B cell (primary cell): Measurements from ENCODE around the gene COL4A6. TPM values are rescaled to one million over a fixed set of nuclear protein-coding genes. Genes with fewer than 3 reads are reported as not detected.

Experiments used
- ATAC-seq: fragments of 200-7000 bp; cut with Tn5 transposase; one replicate; pipeline ENCODE4 v1.10.0; 2021; ENCODE audit warnings: low read depth, mild to moderate bottlenecking, moderate number of reproducible peaks, moderate library complexity
- CTCF ChIA-PET: fragments of 350-600 bp; sonication (Branson Sonifier 250); formaldehyde crosslinking; loops from one replicate; lab custom pipeline; 2021; ENCODE audit warnings: antibody characterized with exemption, inconsistent platforms; lab: Charles Lee
- POLR2A ChIA-PET: fragments of 350-600 bp; sonication (Branson Sonifier 250); formaldehyde crosslinking; loops from one replicate; lab custom pipeline; 2021; ENCODE audit warnings: antibody characterized with exemption; lab: Charles Lee
- DNase-seq: peaks from one replicate; pipeline ENCODE4 v3.0.0; 2013
- H2AFZ ChIP-seq: 2 replicates; pipeline ENCODE4 v1.6.1; 2012; ENCODE audit warnings: mild to moderate bottlenecking, low read depth, low read length; ENCODE audit not compliant: insufficient read depth, poor library complexity, severe bottlenecking
- H3K27ac ChIP-seq, 2 donors: 1 replicate in 1 of 2; 2 replicates in 1 of 2; pipeline ENCODE4 v1.5.1; 2012 to 2013; ENCODE audit warnings: low read length in 2 of 2, mild to moderate bottlenecking in 2 of 2, moderate library complexity in 1 of 2
- H3K27me3 ChIP-seq, 4 experiments: fragments of 200-600 bp in 1 of 4; sonication (generic) in 1 of 4; replicated peaks in 1 of 4; 1 replicate in 2 of 4; 2 replicates in 2 of 4; pipeline versions ENCODE4 v1.6.1 to v1.7.0; 2013 to 2016; ENCODE audit warnings: low read length in 3 of 4, mild to moderate bottlenecking in 2 of 4, mixed read lengths in 1 of 4, moderate library complexity in 1 of 4; ENCODE audit not compliant: insufficient read depth in 4 of 4, control insufficient read depth in 3 of 4; ENCODE audit errors: control extremely low read depth in 1 of 4
- H3K36me3 ChIP-seq, 2 experiments: replicated peaks in 1 of 2; 1 replicate in 1 of 2; 2 replicates in 1 of 2; pipeline versions ENCODE4 v1.6.1 to v1.7.1; 2013; ENCODE audit warnings: low read length in 1 of 2; ENCODE audit not compliant: insufficient read depth in 2 of 2, control insufficient read depth in 1 of 2; ENCODE audit errors: control extremely low read depth in 1 of 2, extremely low read depth in 1 of 2
- H3K4me1 ChIP-seq, 2 donors: fragments of 200-600 bp in 1 of 2; sonication (generic) in 1 of 2; 1 replicate in 1 of 2; 2 replicates in 1 of 2; pipeline versions ENCODE4 v1.5.1 to v1.6.1; 2013 to 2017; ENCODE audit warnings: low read length in 2 of 2; ENCODE audit not compliant: control insufficient read depth in 2 of 2, insufficient read depth in 2 of 2
- H3K4me2 ChIP-seq: replicated peaks from 2 replicates; pipeline ENCODE3; 2012; ENCODE audit warnings: mild to moderate bottlenecking, low read depth, low read length; ENCODE audit not compliant: poor library complexity, severe bottlenecking
- H3K4me3 ChIP-seq, 5 experiments: fragments of 200-600 bp in 1 of 5; sonication (generic) in 1 of 5; 1 replicate in 3 of 5; 2 replicates in 2 of 5; pipeline versions ENCODE4 v1.5.1 to v1.7.0; 2011 to 2016; ENCODE audit warnings: low read length in 4 of 5, mild to moderate bottlenecking in 4 of 5, low read depth in 2 of 5, control low read depth in 1 of 5, moderate library complexity in 1 of 5; ENCODE audit not compliant: insufficient read depth in 1 of 5; ENCODE audit errors: control extremely low read depth in 1 of 5, extremely low read depth in 1 of 5
- H3K79me2 ChIP-seq: fragments of 200-600 bp; sonication (generic); one replicate; pipeline ENCODE4 v1.6.0; 2016; ENCODE audit warnings: low read length; ENCODE audit not compliant: control insufficient read depth, insufficient read depth
- H3K9ac ChIP-seq: fragments of 200-600 bp; sonication (generic); 2 replicates; pipeline ENCODE4 v1.6.1; 2017; ENCODE audit warnings: mild to moderate bottlenecking, low read length, moderate library complexity
- H3K9me3 ChIP-seq, 3 donors: one replicate each; pipeline versions ENCODE4 v1.6.1 to v1.7.1; 2013; ENCODE audit warnings: low read length in 2 of 3; ENCODE audit not compliant: control insufficient read depth in 2 of 3, insufficient read depth in 1 of 3; ENCODE audit errors: control extremely low read depth in 1 of 3
- H4K20me1 ChIP-seq: 2 replicates; pipeline ENCODE4 v1.6.0; 2012; ENCODE audit warnings: mild to moderate bottlenecking, low read length; ENCODE audit not compliant: insufficient read depth, control insufficient read depth, poor library complexity, severe bottlenecking
- H3K27ac Mint-ChIP-seq: one replicate; pipeline ENCODE4 v1.8.0; 2021; ENCODE audit warnings: mixed read lengths
- H3K27me3 Mint-ChIP-seq: one replicate; pipeline ENCODE4 v1.8.0; 2021; ENCODE audit warnings: mixed read lengths
- H3K4me1 Mint-ChIP-seq: one replicate; pipeline ENCODE4 v1.8.0; 2021; ENCODE audit warnings: mixed read lengths
- H3K4me3 Mint-ChIP-seq: one replicate; pipeline ENCODE4 v1.8.0; 2021; ENCODE audit warnings: mixed read lengths
- H3K9me3 Mint-ChIP-seq: one replicate; pipeline ENCODE4 v1.8.0; 2022; ENCODE audit warnings: mixed read lengths; ENCODE audit not compliant: insufficient read depth
- CTCF ChIP-seq: fragments of 200-600 bp; IDR thresholded peaks from one replicate; pipeline ENCODE4 v1.8.0; 2022; ENCODE audit warnings: antibody characterized with exemption, mild to moderate bottlenecking
- EZH2 ChIP-seq: IDR thresholded peaks from 2 replicates; pipeline ENCODE4 v1.6.1; 2012; ENCODE audit warnings: borderline replicate concordance, low read depth, mild to moderate bottlenecking, moderate library complexity, low read length; ENCODE audit not compliant: insufficient read depth, poor library complexity, severe bottlenecking
- WGBS: methylation state at CpG from one replicate; pipeline ENCODE4 v1.1.5; 2013; ENCODE audit warnings: missing lambda C conversion rate; ENCODE audit not compliant: insufficient coverage; 5-methylcytosine and 5-hydroxymethylcytosine counted together
- intact Hi-C: fragments of 100-400 bp; cut with micrococcal nuclease; formaldehyde crosslinking; loops from one replicate; pipeline ENCODE4 v1.10.0; 2022
- polyA plus RNA-seq: library from polyadenylated mRNA; depleted of rRNA; stranded (reverse); fragments of >200 nt; gene quantifications from 2 replicates; pipeline ENCODE4 v1.2.3, GENCODE V29; 2012
- total RNA-seq, 2 donors: library from RNA; stranded (reverse); fragments of 120-200 nt in 1 of 2; gene quantifications; 1 replicate in 1 of 2; 2 replicates in 1 of 2; pipeline versions ENCODE4 v1.2.3 to v1.2.4, GENCODE V29; 2013 to 2022

COL4A6 gene
- total and polyA plus RNA-seq, 2 donors (not counting 1 experiment from before 2014, with no cell fraction given) = not detected

- no peak for DNase-seq
- Histone ChIP-seq H3K79me2 (no peaks in the 10 kb centered on the region), H3K9me3 (no peaks in the 10 kb centered on the region), H3K27ac (no peak overlapping the region), H3K36me3 (peaks cover 0 to 11% of the 10 kb centered on the region in 2 experiments), H3K4me1 (no peaks in the 10 kb centered on the region), H2AFZ (no peak overlapping the region), H3K4me3 (no peak overlapping the region), H3K4me2 (no peak overlapping the region), H3K9ac (no peak overlapping the region), H4K20me1 (no peaks in the 10 kb centered on the region), H3K27me3 (no peaks in the 10 kb centered on the region)
- CTCF ChIA-PET = no interaction called here
- Mint-ChIP-seq H3K27me3 (no peaks in the 10 kb centered on the region), H3K9me3 (no peaks in the 10 kb centered on the region), H3K4me3 (no peak overlapping the region), H3K27ac (no peak overlapping the region), H3K4me1 (no peaks in the 10 kb centered on the region)
- TF ChIP-seq CTCF = no peak
- TF ChIP-seq EZH2 = no peak
- ATAC-seq = no peak
- intact Hi-C loops = no loop called here
- POLR2A ChIA-PET = no interaction called here
These were observed 289.7 kb downstream of the COL4A6 start for GRCh38 chrX:108148524-108148923.

GRCh38 chrX:108138814-108139702, 299.2 kb downstream of the COL4A6 start:
- no peaks in the 10 kb centered on the region for H3K4me1 Mint-ChIP-seq
- Histone ChIP-seq H3K27me3 (no peaks in the 10 kb centered on the region), H3K9ac (no peak overlapping the region), H3K4me1 (no peaks in the 10 kb centered on the region), H3K4me3 (no peak overlapping the region), H3K4me2 (no peak overlapping the region), H3K9me3 (no peaks in the 10 kb centered on the region), H3K36me3 (peaks cover 0 to 30% of the 10 kb centered on the region in 2 experiments), H2AFZ (no peak overlapping the region), H3K27ac (no peak overlapping the region), H4K20me1 (no peaks in the 10 kb centered on the region), H3K79me2 (no peaks in the 10 kb centered on the region)
- CTCF ChIA-PET = no interaction called here
- POLR2A ChIA-PET = no interaction called here
- DNase-seq = no peak
- WGBS = no CpG with 5 or more reads among the region's 7 CpGs
- no peak overlapping the region for H3K4me3 Mint-ChIP-seq
- H3K9me3 Mint-ChIP-seq = no peaks in the 10 kb centered on the region
- TF ChIP-seq CTCF (no peak), EZH2 (no peak)
- H3K27me3 Mint-ChIP-seq = no peaks in the 10 kb centered on the region
- no peak overlapping the region for H3K27ac Mint-ChIP-seq
- ATAC-seq = no peak
- intact Hi-C loops = no loop called here
